Trophoblast cell (in vitro differentiated cells and primary cell): ENCODE data around the gene APOBEC3B.
A peak's percentile ranks its signal among the peaks of the same experiment; 100 is the strongest.
"Not testable (repeated sequence)": the region's sequence is repeated elsewhere in the genome, so short reads cannot be mapped to it uniquely, and the experiment has no call there.

Source experiments
- DNase-seq, 2 donors: peaks; one replicate each; pipeline ENCODE4 v3.0.0-alpha.2; 2016
- H2AFZ ChIP-seq: 2 replicates; pipeline ENCODE4 v1.6.1; 2013; ENCODE audit warnings: low read length, moderate library complexity, mild to moderate bottlenecking; ENCODE audit not compliant: insufficient read depth, poor library complexity
- H2AK5ac ChIP-seq: 2 replicates; pipeline ENCODE4 v1.6.1; 2013; ENCODE audit warnings: mild to moderate bottlenecking, low read length
- H2BK120ac ChIP-seq: 2 replicates; pipeline ENCODE4 v1.6.1; 2013; ENCODE audit warnings: low read length, mild to moderate bottlenecking, moderate library complexity; ENCODE audit not compliant: insufficient read depth, poor library complexity
- H2BK12ac ChIP-seq: 2 replicates; pipeline ENCODE4 v1.6.1; 2013; ENCODE audit warnings: mild to moderate bottlenecking, low read length, moderate library complexity
- H2BK5ac ChIP-seq: 2 replicates; pipeline ENCODE4 v1.6.1; 2013; ENCODE audit warnings: low read length, low read depth, moderate library complexity, mild to moderate bottlenecking; ENCODE audit not compliant: poor library complexity
- H3K14ac ChIP-seq: 2 replicates; pipeline ENCODE4 v1.6.1; 2013; ENCODE audit warnings: mild to moderate bottlenecking, low read length
- H3K18ac ChIP-seq: 2 replicates; pipeline ENCODE4 v1.6.1; 2013; ENCODE audit warnings: mild to moderate bottlenecking, low read length
- H3K23ac ChIP-seq: 2 replicates; pipeline ENCODE4 v1.6.1; 2013; ENCODE audit warnings: low read length
- H3K27ac ChIP-seq: 2 replicates; pipeline ENCODE4 v1.5.1; 2013; ENCODE audit warnings: low read depth, mild to moderate bottlenecking, inconsistent platforms, low read length, moderate library complexity
- H3K27me3 ChIP-seq: 2 replicates; pipeline ENCODE4 v1.6.1; 2013; ENCODE audit warnings: inconsistent platforms, mild to moderate bottlenecking, low read length, moderate library complexity; ENCODE audit not compliant: insufficient read depth
- H3K36me3 ChIP-seq, 2 experiments: 1 replicate in 1 of 2; 2 replicates in 1 of 2; pipeline ENCODE4 v1.6.1; 2013; ENCODE audit warnings: low read length in 2 of 2, mild to moderate bottlenecking in 2 of 2, moderate library complexity in 1 of 2; ENCODE audit not compliant: insufficient read depth in 2 of 2, control insufficient read depth in 1 of 2
- H3K4ac ChIP-seq: 2 replicates; pipeline ENCODE4 v1.6.1; 2013; ENCODE audit warnings: low read depth, mild to moderate bottlenecking, low read length, moderate library complexity
- H3K4me1 ChIP-seq, 2 experiments: 1 replicate in 1 of 2; 2 replicates in 1 of 2; pipeline ENCODE4 v1.6.1; 2013; ENCODE audit warnings: low read length in 2 of 2, mild to moderate bottlenecking in 2 of 2, moderate library complexity in 1 of 2; ENCODE audit not compliant: insufficient read depth in 2 of 2, control insufficient read depth in 1 of 2
- H3K4me2 ChIP-seq: 2 replicates; pipeline ENCODE4 v1.6.1; 2013; ENCODE audit warnings: inconsistent platforms, mild to moderate bottlenecking, low read length, moderate library complexity
- H3K4me3 ChIP-seq: 2 replicates; pipeline ENCODE4 v1.5.1; 2013; ENCODE audit warnings: mild to moderate bottlenecking, low read depth, low read length, inconsistent platforms
- H3K79me1 ChIP-seq: one replicate; pipeline ENCODE4 v1.6.1; 2013; ENCODE audit warnings: low read length
- H3K79me2 ChIP-seq: 2 replicates; pipeline ENCODE4 v1.6.1; 2013; ENCODE audit warnings: low read length, mild to moderate bottlenecking; ENCODE audit not compliant: control insufficient read depth, insufficient read depth, poor library complexity
- H3K9ac ChIP-seq: 2 replicates; pipeline ENCODE4 v1.6.1; 2013; ENCODE audit warnings: mild to moderate bottlenecking, low read length
- H3K9me3 ChIP-seq: 2 replicates; pipeline ENCODE4 v1.6.1; 2013; ENCODE audit warnings: low read depth, mild to moderate bottlenecking, control low read depth, inconsistent platforms, low read length; ENCODE audit not compliant: insufficient read depth
- H4K12ac ChIP-seq: 2 replicates; pipeline ENCODE4 v1.6.1; 2013; ENCODE audit warnings: low read depth, mild to moderate bottlenecking, low read length, moderate library complexity
- H4K8ac ChIP-seq: 2 replicates; pipeline ENCODE4 v1.6.1; 2013; ENCODE audit warnings: low read depth, mild to moderate bottlenecking, low read length, moderate library complexity
- H4K91ac ChIP-seq: one replicate; pipeline ENCODE4 v1.6.1; 2013; ENCODE audit warnings: low read depth, mild to moderate bottlenecking, low read length, moderate library complexity
- whole genome bisulfite sequencing: extraction: QIAGEN DNeasy Blood & Tissue Kit; methylation state at CpG from one replicate; pipeline ENCODE4 v1.1.7; 2013; ENCODE audit warnings: missing lambda C conversion rate; ENCODE audit not compliant: insufficient read length, insufficient coverage; ENCODE audit errors: extremely low coverage; 5-methylcytosine and 5-hydroxymethylcytosine counted together

Gene APOBEC3B

GRCh38 chr22:39003165-39003638 lies 21.1 kb downstream of the APOBEC3B start:
- H3K4ac ChIP-seq, result no peak overlapping the region
- H2BK120ac ChIP-seq, result no peak overlapping the region
- no peaks in the 10 kb centered on the region for H3K79me1 ChIP-seq
- no peak overlapping the region for H4K91ac ChIP-seq
- no peak overlapping the region for H4K12ac ChIP-seq
- no CpG with 5 or more reads among the region's 7 CpGs for WGBS
- H3K23ac ChIP-seq, result no peak overlapping the region
- H3K9ac ChIP-seq, result no peak overlapping the region
- no peak overlapping the region for H2AFZ ChIP-seq
- H3K79me2 ChIP-seq, result no peaks in the 10 kb centered on the region
- H4K8ac ChIP-seq, result no peak overlapping the region
- H2BK5ac ChIP-seq, result no peak overlapping the region
- no peak overlapping the region for H3K14ac ChIP-seq
- H2BK12ac ChIP-seq, result no peak overlapping the region
- DNase-seq, result peak; percentile 50 to 73
- no peaks in the 10 kb centered on the region for H3K27me3 ChIP-seq
- no peaks in the 10 kb centered on the region for H3K36me3 ChIP-seq
- H2AK5ac ChIP-seq, result no peak overlapping the region
- H3K4me3 ChIP-seq, result no peak overlapping the region
- peaks cover 5% of the 10 kb centered on the region for H3K9me3 ChIP-seq
- no peak overlapping the region for H3K4me2 ChIP-seq
- no peak overlapping the region for H3K18ac ChIP-seq
- no peak overlapping the region for H3K27ac ChIP-seq
- H3K4me1 ChIP-seq, result peaks cover 0 to 2% of the 10 kb centered on the region in 2 experiments

- Histone ChIP-seq H4K12ac (no peak overlapping the region), H3K9ac (no peak overlapping the region), H3K4me3 (no peak overlapping the region), H3K36me3 (no peaks in the 10 kb centered on the region), H3K79me2 (no peaks in the 10 kb centered on the region), H3K27ac (no peak overlapping the region), H3K79me1 (no peaks in the 10 kb centered on the region), H3K4me1 (peaks cover 0 to 2% of the 10 kb centered on the region in 2 experiments), H3K18ac (no peak overlapping the region), H3K23ac (no peak overlapping the region), H3K4me2 (no peak overlapping the region), H2AFZ (no peak overlapping the region), H4K91ac (no peak overlapping the region), H3K9me3 (no peaks in the 10 kb centered on the region), H2BK5ac (no peak overlapping the region), H2BK120ac (no peak overlapping the region), H3K27me3 (no peaks in the 10 kb centered on the region), H2BK12ac (no peak overlapping the region), H3K4ac (no peak overlapping the region), H4K8ac (no peak overlapping the region), H2AK5ac (no peak overlapping the region), H3K14ac (no peak overlapping the region)
- no CpG with 5 or more reads among the region's 5 CpGs for WGBS
- no peak for DNase-seq
Measured at GRCh38 chr22:39007177-39007576, 25.0 kb downstream of the APOBEC3B start.

DNA sequence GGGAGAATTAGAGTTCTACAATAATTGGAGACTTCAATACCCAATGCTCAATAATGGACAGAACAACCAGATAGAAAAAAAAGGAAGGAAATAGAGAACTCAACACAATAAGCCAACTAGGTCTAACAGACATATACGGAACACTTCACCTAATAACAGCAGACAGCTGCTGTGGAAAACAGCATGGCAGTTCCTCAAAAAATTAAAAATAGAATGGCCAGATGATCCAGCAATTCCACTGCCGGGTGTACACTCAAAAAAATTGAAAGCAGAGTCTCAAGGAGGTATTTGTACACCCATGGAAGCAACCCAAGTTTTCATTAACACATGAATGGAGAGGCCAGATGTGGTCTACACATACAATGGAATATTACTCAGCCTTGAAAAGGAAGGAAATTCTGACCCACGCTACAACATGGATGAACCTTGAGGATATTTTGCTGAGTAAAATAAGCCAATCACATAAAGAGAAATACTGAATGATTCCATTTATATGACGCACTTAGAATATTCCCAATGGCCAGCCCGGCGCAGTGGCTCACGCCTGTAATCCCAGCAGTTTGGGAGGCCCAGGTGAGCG lies 26.2 kb downstream of the APOBEC3B start:
- H2BK5ac ChIP-seq, H3K79me1 ChIP-seq, H3K4me3 ChIP-seq, H3K4me1 ChIP-seq, H4K8ac ChIP-seq, H3K4ac ChIP-seq, H3K27ac ChIP-seq, H3K9ac ChIP-seq, H3K4me2 ChIP-seq, H3K79me2 ChIP-seq, H3K9me3 ChIP-seq, H2BK120ac ChIP-seq, H2BK12ac ChIP-seq, H3K14ac ChIP-seq, H4K12ac ChIP-seq, H4K91ac ChIP-seq, H2AFZ ChIP-seq, H3K18ac ChIP-seq, H3K36me3 ChIP-seq, H3K27me3 ChIP-seq, H3K23ac ChIP-seq, DNase-seq, H2AK5ac ChIP-seq: not testable (repeated sequence)
- no CpG with 5 or more reads among the region's 8 CpGs for WGBS

DNA sequence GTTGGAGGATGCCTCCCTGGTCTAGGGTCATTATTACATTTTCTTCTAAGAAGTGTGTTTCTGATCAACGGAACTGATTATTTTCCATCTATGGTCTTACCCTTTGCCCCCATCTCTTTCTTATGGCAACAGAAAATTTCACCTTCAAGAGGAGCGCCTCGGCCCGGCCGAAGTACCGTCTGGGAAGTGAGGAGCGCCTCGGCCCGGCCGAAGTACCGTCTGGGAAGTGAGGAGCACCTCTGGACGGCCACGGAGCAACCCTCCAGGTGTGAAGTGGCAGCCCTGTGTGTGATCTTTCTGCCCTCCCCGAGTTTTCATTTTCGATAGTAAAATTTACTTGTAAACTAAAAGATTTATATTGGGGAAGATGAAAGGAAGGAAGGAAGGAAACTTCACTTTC lies 28.8 kb downstream of the APOBEC3B start:
- no peak overlapping the region for H4K8ac ChIP-seq
- no peaks in the 10 kb centered on the region for H3K27me3 ChIP-seq
- no peak overlapping the region for H2BK120ac ChIP-seq
- no peak overlapping the region for H2BK12ac ChIP-seq
- no peaks in the 10 kb centered on the region for H3K79me2 ChIP-seq
- H3K23ac ChIP-seq, result no peak overlapping the region
- H3K4me1 ChIP-seq, result peaks cover 6 to 10% of the 10 kb centered on the region in 2 experiments
- H2BK5ac ChIP-seq, result no peak overlapping the region
- DNase-seq, result no peak
- no peak overlapping the region for H2AFZ ChIP-seq
- no peak overlapping the region for H3K14ac ChIP-seq
- H3K27ac ChIP-seq, result no peak overlapping the region
- H3K18ac ChIP-seq, result no peak overlapping the region
- no peaks in the 10 kb centered on the region for H3K9me3 ChIP-seq
- WGBS, result no CpG with 5 or more reads among the region's 15 CpGs
- H4K91ac ChIP-seq, result no peak overlapping the region
- H4K12ac ChIP-seq, result no peak overlapping the region
- H2AK5ac ChIP-seq, result no peak overlapping the region
- H3K9ac ChIP-seq, result no peak overlapping the region
- H3K4me2 ChIP-seq, result no peak overlapping the region
- no peak overlapping the region for H3K4me3 ChIP-seq
- H3K36me3 ChIP-seq, result no peaks in the 10 kb centered on the region
- H3K4ac ChIP-seq, result no peak overlapping the region
- H3K79me1 ChIP-seq, result peaks cover 5% of the 10 kb centered on the region
